GM12801 (cell line): ENCODE measurements around the gene ELP1.

Experiments used
- CTCF ChIP-seq: IDR thresholded peaks from one replicate; pipeline ENCODE4 v1.5.1; 2011; ENCODE audit warnings: control low read depth; ENCODE audit not compliant: insufficient read length; ENCODE audit errors: extremely low read depth

Gene ELP1

GRCh38 chr9:108963459-108964143 is 29.7 kb upstream of the ELP1 start:
- TF ChIP-seq CTCF = no peak

- TF ChIP-seq CTCF = no peak
Observed at GRCh38 chr9:108961151-108961550, 27.2 kb upstream of the ELP1 start.

GRCh38 chr9:108960331-108960730 is 26.4 kb upstream of the ELP1 start:
- TF ChIP-seq CTCF = no peak

- TF ChIP-seq CTCF = no peak
Observed at GRCh38 chr9:108956631-108957026, 22.7 kb upstream of the ELP1 start.

- no peak for TF ChIP-seq CTCF
Observed at GRCh38 chr9:108956022-108956630, 22.2 kb upstream of the ELP1 start.

GRCh38 chr9:108953983-108954574 is 20.2 kb upstream of the ELP1 start:
- no peak for TF ChIP-seq CTCF

- no peak for TF ChIP-seq CTCF
Observed at GRCh38 chr9:108951578-108951977, 17.7 kb upstream of the ELP1 start.
